A549 (cell line): ENCODE measurements around the gene GRIK4.

Source experiments
- CEBPB ChIP-seq, 2 experiments: fragments of >200 bp in 1 of 2; sonication (Bioruptor Twin) in 1 of 2; formaldehyde crosslinking in 1 of 2; IDR thresholded peaks; 2 replicates each; pipeline ENCODE4 v1.6.1; 2012 to 2016
- ELK1 ChIP-seq: fragments of 150-350 bp; IDR thresholded peaks from 2 replicates; pipeline ENCODE4 v1.6.1; 2014; ENCODE audit warnings: low read depth, mild to moderate bottlenecking, low read length
- NFE2L2 ChIP-seq: fragments of 150-350 bp; conservative IDR thresholded peaks from 2 replicates; pipeline ENCODE4 v1.6.1; 2014; ENCODE audit warnings: low read length
- NR3C1 ChIP-seq: fragments of >200 bp; sonication (Bioruptor Twin); formaldehyde crosslinking; IDR thresholded peaks from 3 replicates; pipeline ENCODE4 v1.6.1; 2017
- POLR2AphosphoS2 ChIP-seq: conservative IDR thresholded peaks from 2 replicates; pipeline ENCODE4 v1.6.1; 2012; ENCODE audit warnings: low read length, improper control_type of control experiment, inconsistent platforms
- TF ChIP-seq, protein P1 (sequence below): fragments of >200 bp; sonication (Bioruptor Twin); formaldehyde crosslinking; IDR thresholded peaks from 3 replicates; pipeline ENCODE4 v1.5.1; 2016

DNA sequence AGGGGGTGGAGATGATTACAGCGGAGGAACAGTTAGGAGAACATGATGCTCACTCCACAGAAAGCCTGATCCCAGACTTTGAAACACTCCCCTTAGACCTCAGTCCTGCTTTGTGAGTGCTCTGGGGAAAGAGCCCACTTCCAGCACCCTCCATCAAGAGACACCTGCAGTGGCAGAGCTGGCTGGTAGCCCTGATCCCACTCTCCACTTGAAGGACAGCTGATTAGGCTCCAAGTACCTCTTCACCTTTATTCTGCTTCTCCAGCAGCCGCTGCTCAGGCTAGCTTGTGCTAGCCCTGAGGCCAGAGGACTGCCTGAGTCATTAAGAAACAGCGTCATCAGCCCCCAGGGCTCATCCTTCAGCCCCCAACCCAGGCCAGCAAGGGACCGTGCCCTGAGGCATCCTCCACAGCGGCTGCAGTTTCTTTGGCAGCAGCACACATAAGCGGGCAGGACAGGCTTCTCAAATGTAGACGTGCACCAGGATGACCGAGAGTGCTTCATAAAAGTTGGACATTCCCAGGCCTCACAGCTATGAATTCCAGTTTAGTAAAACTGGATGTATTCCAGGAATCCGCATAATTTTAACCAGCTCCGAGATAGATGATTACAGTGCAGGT is 366.3 kb downstream of the GRIK4 start:
- TF ChIP-seq, protein P1, sequence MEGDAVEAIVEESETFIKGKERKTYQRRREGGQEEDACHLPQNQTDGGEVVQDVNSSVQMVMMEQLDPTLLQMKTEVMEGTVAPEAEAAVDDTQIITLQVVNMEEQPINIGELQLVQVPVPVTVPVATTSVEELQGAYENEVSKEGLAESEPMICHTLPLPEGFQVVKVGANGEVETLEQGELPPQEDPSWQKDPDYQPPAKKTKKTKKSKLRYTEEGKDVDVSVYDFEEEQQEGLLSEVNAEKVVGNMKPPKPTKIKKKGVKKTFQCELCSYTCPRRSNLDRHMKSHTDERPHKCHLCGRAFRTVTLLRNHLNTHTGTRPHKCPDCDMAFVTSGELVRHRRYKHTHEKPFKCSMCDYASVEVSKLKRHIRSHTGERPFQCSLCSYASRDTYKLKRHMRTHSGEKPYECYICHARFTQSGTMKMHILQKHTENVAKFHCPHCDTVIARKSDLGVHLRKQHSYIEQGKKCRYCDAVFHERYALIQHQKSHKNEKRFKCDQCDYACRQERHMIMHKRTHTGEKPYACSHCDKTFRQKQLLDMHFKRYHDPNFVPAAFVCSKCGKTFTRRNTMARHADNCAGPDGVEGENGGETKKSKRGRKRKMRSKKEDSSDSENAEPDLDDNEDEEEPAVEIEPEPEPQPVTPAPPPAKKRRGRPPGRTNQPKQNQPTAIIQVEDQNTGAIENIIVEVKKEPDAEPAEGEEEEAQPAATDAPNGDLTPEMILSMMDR = no peak
- TF ChIP-seq ELK1 = no peak
- TF ChIP-seq NR3C1 = no peak
- TF ChIP-seq POLR2AphosphoS2 = no peak
- no peak for TF ChIP-seq NFE2L2
- TF ChIP-seq CEBPB (IDR thresholded peaks at IDR 0.05) = no peak
